ENCODE measurements around the gene LACC1.

- TF ChIP-seq CHD2 (IDR thresholded peaks at IDR 0.05; ENCODE audit: low read length, partially characterized antibody) (no peak), ZBTB33 (IDR thresholded peaks at IDR 0.05; ENCODE audit: borderline replicate concordance, low read depth) (no peak), POLR2AphosphoS5 (IDR thresholded peaks at IDR 0.05; ENCODE audit: low read depth, low read length) (no peak), MAX (IDR thresholded peaks at IDR 0.05; ENCODE audit: low read depth) (no peak), EP300 (IDR thresholded peaks at IDR 0.05; ENCODE audit: borderline replicate concordance in 1 of 2, low read depth in 1 of 2, low read length in 1 of 2) (no peak), NRF1 (IDR thresholded peaks at IDR 0.05; ENCODE audit: low read depth, low read length) (no peak), TEAD4 (IDR thresholded peaks at IDR 0.05; ENCODE audit: borderline replicate concordance, insufficient read depth) (no peak)
Measured at GRCh38 chr13:43848001-43848649, 31.6 kb upstream of the LACC1 start.
